Testis (tissue), 2 donors: ENCODE measurements around the gene TMEM61.

Experiments used
- POLR2A ChIP-seq: fragments of 450-650 bp; IDR thresholded peaks from one replicate; pipeline ENCODE4 v1.6.1; 2017; ENCODE audit warnings: antibody characterized with exemption, mild to moderate bottlenecking, moderate library complexity
- TF ChIP-seq, protein P1 (sequence below), 3 experiments: fragments of 450-650 bp in 2 of 3; fragments of 200-600 bp in 1 of 3; sonication (generic) in 1 of 3; IDR thresholded peaks; one replicate each; pipeline ENCODE4 v1.5.1; 2016 to 2019; ENCODE audit warnings: antibody characterized with exemption in 3 of 3, mild to moderate bottlenecking in 2 of 3, moderate library complexity in 1 of 3

GRCh38 chr1:54980046-54980527 lies 341 bp upstream of the TMEM61 start:
- TF ChIP-seq, protein P1, sequence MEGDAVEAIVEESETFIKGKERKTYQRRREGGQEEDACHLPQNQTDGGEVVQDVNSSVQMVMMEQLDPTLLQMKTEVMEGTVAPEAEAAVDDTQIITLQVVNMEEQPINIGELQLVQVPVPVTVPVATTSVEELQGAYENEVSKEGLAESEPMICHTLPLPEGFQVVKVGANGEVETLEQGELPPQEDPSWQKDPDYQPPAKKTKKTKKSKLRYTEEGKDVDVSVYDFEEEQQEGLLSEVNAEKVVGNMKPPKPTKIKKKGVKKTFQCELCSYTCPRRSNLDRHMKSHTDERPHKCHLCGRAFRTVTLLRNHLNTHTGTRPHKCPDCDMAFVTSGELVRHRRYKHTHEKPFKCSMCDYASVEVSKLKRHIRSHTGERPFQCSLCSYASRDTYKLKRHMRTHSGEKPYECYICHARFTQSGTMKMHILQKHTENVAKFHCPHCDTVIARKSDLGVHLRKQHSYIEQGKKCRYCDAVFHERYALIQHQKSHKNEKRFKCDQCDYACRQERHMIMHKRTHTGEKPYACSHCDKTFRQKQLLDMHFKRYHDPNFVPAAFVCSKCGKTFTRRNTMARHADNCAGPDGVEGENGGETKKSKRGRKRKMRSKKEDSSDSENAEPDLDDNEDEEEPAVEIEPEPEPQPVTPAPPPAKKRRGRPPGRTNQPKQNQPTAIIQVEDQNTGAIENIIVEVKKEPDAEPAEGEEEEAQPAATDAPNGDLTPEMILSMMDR (IDR thresholded peaks at IDR 0.05) = no peak
- no peak for TF ChIP-seq POLR2A
